HL-60 (cell line): ENCODE measurements around the gene CD300H.

Experiments used
- CTCF ChIP-seq: IDR thresholded peaks from one replicate; pipeline ENCODE4 v1.5.1; 2011; ENCODE audit warnings: low read length, control low read depth, inconsistent platforms; ENCODE audit not compliant: insufficient read depth
- GABPA ChIP-seq: IDR thresholded peaks from 2 replicates; pipeline ENCODE4 v1.6.1; 2012; ENCODE audit warnings: low read depth
- POLR2AphosphoS5 ChIP-seq: IDR thresholded peaks from 2 replicates; pipeline ENCODE4 v1.6.1; 2012; ENCODE audit warnings: low read depth
- REST ChIP-seq: IDR thresholded peaks from 2 replicates; pipeline ENCODE4 v1.6.1; 2012; ENCODE audit warnings: low read depth; ENCODE audit not compliant: insufficient replicate concordance
- SPI1 ChIP-seq: IDR thresholded peaks from 2 replicates; pipeline ENCODE4 v1.6.1; 2012; ENCODE audit warnings: low read depth, mild to moderate bottlenecking, borderline replicate concordance

- TF ChIP-seq CTCF, result no peak
- TF ChIP-seq POLR2AphosphoS5, result no peak
- no peak for TF ChIP-seq GABPA
- no peak for TF ChIP-seq REST
- peak; percentile 77 for TF ChIP-seq SPI1
Measured at GRCh38 chr17:74607221-74607620, 39.9 kb upstream of the CD300H start.
